HL-60 (cell line): Measurements from ENCODE around the gene SCAF4.
A peak's percentile ranks its signal among the peaks of the same experiment; 100 is the strongest.

Experiments used
- DNase-seq, 2 experiments: peaks; one replicate each; pipeline ENCODE4 v3.0.0-alpha.2; 2010 to 2020; ENCODE audit warnings: low read depth in 1 of 2, low spot score in 1 of 2
- H3K27ac ChIP-seq: fragments of 250-450 bp; sonication (Bioruptor Pico); replicated peaks from 2 replicates; pipeline ENCODE4 v1.5.1; 2020; ENCODE audit warnings: mild to moderate bottlenecking, moderate library complexity
- H3K27me3 ChIP-seq: fragments of 250-450 bp; sonication (Bioruptor Pico); 2 replicates; pipeline ENCODE4 v1.5.1; 2021; ENCODE audit warnings: mild to moderate bottlenecking, moderate library complexity; ENCODE audit not compliant: insufficient read depth, poor library complexity, severe bottlenecking
- H3K4me3 ChIP-seq: replicated peaks from 2 replicates; pipeline ENCODE4 v1.5.1; 2011; ENCODE audit warnings: mild to moderate bottlenecking, control low read depth, low read length; ENCODE audit not compliant: insufficient read depth
- CTCF ChIP-seq: IDR thresholded peaks from one replicate; pipeline ENCODE4 v1.5.1; 2011; ENCODE audit warnings: low read length, control low read depth, inconsistent platforms; ENCODE audit not compliant: insufficient read depth
- GABPA ChIP-seq: IDR thresholded peaks from 2 replicates; pipeline ENCODE4 v1.6.1; 2012; ENCODE audit warnings: low read depth
- POLR2AphosphoS5 ChIP-seq: IDR thresholded peaks from 2 replicates; pipeline ENCODE4 v1.6.1; 2012; ENCODE audit warnings: low read depth
- SPI1 ChIP-seq: IDR thresholded peaks from 2 replicates; pipeline ENCODE4 v1.6.1; 2012; ENCODE audit warnings: low read depth, mild to moderate bottlenecking, borderline replicate concordance
- TF ChIP-seq, protein P1 (sequence below): IDR thresholded peaks from 2 replicates; pipeline ENCODE4 v1.6.1; 2012; ENCODE audit warnings: low read depth; ENCODE audit not compliant: insufficient replicate concordance

SCAF4 gene

GRCh38 chr21:31682620-31683019 lies 49.3 kb downstream of the SCAF4 start:
- H3K27me3 ChIP-seq, result no peaks in the 10 kb centered on the region
- no peak for TF ChIP-seq SPI1
- no peak for TF ChIP-seq CTCF
- no peak for TF ChIP-seq POLR2AphosphoS5
- TF ChIP-seq, protein P1, sequence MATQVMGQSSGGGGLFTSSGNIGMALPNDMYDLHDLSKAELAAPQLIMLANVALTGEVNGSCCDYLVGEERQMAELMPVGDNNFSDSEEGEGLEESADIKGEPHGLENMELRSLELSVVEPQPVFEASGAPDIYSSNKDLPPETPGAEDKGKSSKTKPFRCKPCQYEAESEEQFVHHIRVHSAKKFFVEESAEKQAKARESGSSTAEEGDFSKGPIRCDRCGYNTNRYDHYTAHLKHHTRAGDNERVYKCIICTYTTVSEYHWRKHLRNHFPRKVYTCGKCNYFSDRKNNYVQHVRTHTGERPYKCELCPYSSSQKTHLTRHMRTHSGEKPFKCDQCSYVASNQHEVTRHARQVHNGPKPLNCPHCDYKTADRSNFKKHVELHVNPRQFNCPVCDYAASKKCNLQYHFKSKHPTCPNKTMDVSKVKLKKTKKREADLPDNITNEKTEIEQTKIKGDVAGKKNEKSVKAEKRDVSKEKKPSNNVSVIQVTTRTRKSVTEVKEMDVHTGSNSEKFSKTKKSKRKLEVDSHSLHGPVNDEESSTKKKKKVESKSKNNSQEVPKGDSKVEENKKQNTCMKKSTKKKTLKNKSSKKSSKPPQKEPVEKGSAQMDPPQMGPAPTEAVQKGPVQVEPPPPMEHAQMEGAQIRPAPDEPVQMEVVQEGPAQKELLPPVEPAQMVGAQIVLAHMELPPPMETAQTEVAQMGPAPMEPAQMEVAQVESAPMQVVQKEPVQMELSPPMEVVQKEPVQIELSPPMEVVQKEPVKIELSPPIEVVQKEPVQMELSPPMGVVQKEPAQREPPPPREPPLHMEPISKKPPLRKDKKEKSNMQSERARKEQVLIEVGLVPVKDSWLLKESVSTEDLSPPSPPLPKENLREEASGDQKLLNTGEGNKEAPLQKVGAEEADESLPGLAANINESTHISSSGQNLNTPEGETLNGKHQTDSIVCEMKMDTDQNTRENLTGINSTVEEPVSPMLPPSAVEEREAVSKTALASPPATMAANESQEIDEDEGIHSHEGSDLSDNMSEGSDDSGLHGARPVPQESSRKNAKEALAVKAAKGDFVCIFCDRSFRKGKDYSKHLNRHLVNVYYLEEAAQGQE, result no peak
- no peak for TF ChIP-seq GABPA
- DNase-seq, result no peak
- no peak overlapping the region for H3K4me3 ChIP-seq
- H3K27ac ChIP-seq, result no peak overlapping the region

DNA sequence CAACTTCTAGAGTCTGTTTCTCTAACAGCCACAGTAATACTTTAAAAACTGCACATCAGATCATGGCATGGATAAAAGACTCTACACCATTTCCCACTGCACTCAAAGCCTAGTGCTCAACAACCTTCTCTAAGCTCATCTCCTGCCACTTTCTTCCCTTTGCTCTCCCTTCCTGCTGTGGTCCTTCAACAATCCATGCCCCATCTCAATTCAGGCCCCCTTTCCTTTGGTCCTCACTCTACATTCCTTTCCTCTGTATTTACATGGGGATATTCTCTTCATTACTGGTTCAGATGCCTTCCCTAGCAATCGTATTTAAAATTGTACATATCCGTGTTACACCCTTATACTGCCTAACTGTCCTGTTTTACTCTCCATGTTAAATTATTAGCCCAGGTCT lies 53.4 kb downstream of the SCAF4 start:
- Histone ChIP-seq H3K4me3 (no peak overlapping the region), H3K27ac (no peak overlapping the region), H3K27me3 (no peaks in the 10 kb centered on the region)
- DNase-seq, result no peak
- TF ChIP-seq, protein P1, result no peak
- TF ChIP-seq SPI1, result no peak

DNA sequence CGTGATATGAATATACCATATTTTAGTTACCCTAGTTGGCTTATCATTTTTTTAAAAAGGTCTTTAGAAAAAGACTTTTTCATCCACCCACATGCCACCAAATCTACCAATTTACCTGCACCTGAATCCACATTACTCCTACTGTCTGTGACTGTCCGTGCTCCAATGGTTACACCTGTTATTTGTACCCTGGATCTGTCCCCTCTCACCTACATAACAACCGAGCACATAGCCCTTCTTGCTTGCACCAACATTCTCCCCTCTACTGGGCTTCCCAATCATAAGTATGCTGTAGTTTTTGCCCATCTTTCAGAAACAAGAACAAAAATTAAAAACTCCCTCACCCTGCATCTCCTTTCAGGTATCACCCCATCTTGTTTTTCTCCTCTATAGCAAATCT lies 54.9 kb downstream of the SCAF4 start:
- H3K4me3 ChIP-seq, result no peak overlapping the region
- TF ChIP-seq POLR2AphosphoS5, result no peak
- H3K27ac ChIP-seq, result no peak overlapping the region

DNA sequence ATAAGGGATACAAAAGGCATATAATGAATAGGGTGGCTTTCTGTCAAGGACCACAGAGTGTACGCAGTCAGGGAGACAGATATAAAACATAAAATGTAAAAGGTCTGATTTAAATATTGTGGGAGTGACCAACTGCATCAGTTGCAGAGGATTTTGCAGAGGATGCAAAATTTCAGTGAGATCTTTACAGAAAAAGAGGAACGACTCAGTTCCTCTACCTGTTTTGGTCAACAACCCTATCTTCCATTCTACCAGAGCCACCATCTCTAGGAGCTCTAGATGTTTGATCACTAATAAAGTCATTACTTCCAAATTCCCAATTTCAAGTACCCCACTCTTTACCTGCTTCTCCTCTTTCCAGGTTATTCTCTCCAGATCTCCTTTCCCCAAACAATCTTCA lies 56.0 kb downstream of the SCAF4 start:
- DNase-seq, result no peak
- H3K27me3 ChIP-seq, result no peaks in the 10 kb centered on the region
- peak; percentile 43; the same call in 1 of the 2 replicates for TF ChIP-seq SPI1
- TF ChIP-seq, protein P1, result no peak
- no peak overlapping the region for H3K4me3 ChIP-seq
- H3K27ac ChIP-seq, result no peak overlapping the region

More for the DNA sequence above, 54.9 kb downstream of the SCAF4 start:
- H3K27me3 ChIP-seq, result no peaks in the 10 kb centered on the region
- DNase-seq, result no peak

DNA sequence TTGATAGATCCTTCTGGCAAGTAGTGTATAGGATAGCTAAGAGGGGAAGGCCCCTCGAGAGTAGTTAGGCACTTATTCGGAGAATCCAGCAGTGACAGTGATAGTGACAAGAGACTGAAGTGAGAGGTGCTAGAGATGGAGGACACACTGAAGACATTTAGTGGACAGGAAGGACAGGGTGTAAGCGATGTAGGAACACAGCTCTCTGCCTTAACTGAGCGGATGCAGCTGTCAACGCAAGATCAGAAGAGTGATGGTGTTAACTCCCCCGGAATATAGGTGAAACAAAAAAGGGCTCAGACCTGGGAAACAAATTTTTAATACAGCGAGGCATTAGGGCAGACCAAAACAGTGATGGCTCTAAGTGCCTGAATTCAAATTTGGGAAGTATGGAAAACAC lies 56.6 kb downstream of the SCAF4 start:
- Histone ChIP-seq H3K27ac (no peak overlapping the region), H3K4me3 (no peak overlapping the region), H3K27me3 (no peaks in the 10 kb centered on the region)
- TF ChIP-seq GABPA (no peak), SPI1 (no peak), POLR2AphosphoS5 (no peak), CTCF (no peak)
- TF ChIP-seq, protein P1, result no peak
- DNase-seq, result no peak
